ENCODE data around the gene PCP2.

DNA sequence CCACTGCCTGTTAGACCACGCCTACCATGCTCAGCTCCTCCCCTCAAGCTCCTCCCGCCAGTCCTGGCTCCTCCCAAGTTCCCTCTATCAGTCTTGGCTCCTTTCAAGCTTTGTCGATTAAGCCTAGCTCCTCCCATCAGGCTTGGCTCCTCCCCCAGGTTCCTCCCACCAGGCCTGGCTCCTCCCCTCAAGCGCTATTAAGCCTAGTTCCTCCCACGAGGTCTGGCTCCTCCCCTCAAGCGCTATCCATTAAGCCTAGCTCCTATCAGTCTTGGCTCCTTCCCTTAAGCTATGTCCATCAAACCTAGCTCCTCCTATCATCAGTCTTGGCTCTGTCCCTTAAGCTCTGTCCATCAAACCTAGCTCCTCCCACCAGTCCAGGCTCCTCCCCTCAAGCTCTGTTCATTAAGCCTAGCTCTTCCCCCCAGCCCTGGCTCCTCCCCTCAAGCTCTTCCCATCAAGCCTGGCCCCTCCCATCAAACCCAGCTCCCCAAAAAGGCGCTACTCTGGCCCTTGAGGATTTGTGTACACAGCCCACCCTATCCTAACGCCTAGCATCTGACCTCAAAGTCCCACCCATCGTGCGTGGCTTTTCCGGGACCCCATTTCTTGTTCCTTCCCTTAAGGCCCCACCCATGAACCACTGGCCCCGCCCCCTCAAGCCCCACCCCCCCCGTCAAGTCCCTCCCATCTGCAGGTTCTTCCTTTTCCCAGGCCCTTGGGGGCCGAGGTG is 27.9 kb downstream of the PCP2 start:
- TF ChIP-seq CTCF (IDR thresholded peaks at IDR 0.05) (no peak), EZH2 (IDR thresholded peaks at IDR 0.05; ENCODE audit: borderline replicate concordance, insufficient read depth, low read depth, low read length, poor library complexity, severe bottlenecking) (no peak)
